ENCODE data around the gene BZW2. TPM values are rescaled to one million over a fixed set of nuclear protein-coding genes. Genes with fewer than 3 reads are reported as not detected.
A peak's percentile ranks its signal among the peaks of the same experiment; 100 is the strongest.
"Not testable (repeated sequence)": the region's sequence is repeated elsewhere in the genome, so short reads cannot be mapped to it uniquely, and the experiment has no call there.

Gene BZW2
- total RNA-seq, 1 experiment from 2014 or later, result 341 TPM

DNA sequence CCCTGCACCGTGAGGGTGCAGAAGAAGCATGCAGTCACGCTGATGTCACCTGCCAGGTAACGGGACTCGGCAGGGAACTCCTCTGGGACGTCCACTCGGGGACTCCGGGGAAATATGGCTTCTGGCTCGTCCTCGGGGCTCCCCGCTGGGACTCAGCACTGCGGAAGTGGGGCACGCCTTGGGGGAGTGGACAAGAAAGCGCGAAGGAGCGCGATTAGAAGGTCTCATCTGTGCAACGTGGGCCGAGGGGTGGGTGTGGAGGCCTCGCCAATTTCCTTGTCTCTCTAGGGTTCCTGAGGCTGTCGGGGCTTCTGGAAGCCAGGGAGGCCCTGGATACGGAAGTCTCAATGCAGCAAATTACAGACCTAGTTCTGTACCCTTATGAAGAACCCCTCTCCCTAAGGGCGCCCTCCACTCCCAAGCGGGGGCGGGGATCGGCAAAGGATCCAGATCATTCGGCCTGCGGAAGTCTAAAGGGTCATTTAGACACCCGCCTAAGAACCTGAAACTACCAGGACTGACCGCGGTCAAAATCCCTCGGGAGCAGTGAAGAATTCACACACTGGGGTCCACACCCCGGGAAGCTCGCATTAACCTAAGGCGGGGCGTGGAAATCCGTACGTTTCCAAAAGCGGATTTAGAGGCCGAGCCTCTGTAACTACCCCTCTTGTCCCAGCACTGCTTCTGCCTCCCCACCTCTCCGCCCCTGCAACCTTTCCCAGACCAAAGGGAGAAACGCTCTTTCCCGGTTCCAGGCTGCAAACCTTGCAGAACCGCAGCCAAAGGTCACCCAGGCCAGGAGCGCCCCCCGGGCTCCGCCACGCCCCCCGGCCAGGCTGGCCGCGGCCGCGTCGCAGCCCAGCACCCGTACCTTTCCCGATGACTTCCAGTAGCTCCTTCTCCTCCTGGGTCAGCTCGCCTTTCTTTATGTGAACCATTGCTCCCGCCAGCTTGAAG lies 1.1 kb upstream of the BZW2 start:
- DNase-seq (ENCODE audit: low spot score), result peak; percentile 70

DNA sequence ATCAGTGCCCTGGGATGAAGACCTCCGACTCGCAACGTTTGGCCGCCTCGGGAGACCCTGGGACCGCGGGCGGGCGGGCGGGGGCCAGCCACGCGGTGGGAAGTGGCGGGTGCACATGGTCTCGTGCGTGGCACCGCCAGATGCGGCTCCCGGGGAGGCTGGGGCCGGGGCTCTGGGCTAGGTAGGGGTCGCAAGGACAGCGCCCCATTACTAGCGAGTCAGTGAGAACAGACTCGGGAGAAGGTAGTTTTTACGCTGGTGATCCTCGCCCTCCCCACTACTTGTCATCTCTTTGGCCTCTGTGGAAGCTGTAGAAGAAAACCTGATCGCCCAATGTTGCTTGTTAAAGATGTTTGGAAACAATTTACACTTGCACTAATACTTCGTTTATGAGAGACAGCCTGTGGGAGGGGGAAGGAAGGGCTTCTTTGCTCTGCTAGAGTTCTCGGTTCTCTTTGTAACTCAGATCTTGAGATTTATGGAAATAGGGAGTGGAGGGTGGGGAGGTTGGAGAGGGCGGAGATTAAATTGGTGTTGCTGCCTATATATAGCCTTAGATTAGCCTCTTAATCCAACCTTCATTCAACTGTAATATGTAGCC lies 591 bp downstream of the BZW2 start:
- DNase-seq (ENCODE audit: low spot score), result peak; percentile 22

DNA sequence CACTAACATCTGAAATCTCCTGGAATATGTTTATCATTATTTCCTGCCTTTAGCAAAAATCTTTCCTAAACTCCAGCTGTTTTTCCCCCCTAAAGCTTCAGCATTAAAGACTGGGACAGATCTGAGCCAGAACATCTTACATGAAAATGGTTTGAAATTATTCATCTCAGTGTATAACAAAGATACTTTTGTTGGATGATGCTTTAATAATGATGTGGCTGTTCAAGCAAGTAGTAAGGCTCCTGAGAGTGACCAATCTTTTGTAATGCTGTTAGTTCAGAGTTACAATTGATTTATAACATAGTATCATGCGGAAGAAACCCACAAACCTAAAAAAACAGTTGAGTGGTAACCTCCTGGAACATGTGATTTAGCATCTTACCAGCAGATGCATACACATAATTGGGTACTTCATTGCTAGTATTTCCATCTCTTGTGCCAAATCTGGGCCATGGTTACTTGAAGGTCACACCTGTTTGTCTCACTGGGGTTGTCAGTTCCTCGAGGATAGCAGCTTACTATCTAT lies 1.5 kb downstream of the BZW2 start:
- no peak for DNase-seq (ENCODE audit: low spot score)

DNA sequence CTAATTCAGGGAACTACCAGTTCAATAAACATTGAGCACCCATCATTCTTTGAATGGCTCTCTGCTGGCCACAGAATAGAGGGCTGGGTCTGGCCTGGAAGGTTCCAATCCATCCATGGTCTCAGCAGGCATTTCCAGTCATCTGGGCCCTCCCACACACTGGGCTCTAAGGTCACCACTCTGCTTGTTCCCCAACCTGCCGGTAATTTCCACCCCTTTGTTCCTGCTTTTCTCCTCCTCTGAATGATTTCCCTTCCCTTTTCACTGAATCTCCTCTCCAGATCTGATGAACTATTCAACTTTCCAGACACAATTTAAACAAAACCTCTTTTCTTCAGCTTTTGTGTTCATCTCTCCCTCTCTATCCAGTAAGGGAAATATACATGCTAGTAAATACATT lies 2.6 kb downstream of the BZW2 start:
- DNase-seq (ENCODE audit: low spot score), result no peak

DNA sequence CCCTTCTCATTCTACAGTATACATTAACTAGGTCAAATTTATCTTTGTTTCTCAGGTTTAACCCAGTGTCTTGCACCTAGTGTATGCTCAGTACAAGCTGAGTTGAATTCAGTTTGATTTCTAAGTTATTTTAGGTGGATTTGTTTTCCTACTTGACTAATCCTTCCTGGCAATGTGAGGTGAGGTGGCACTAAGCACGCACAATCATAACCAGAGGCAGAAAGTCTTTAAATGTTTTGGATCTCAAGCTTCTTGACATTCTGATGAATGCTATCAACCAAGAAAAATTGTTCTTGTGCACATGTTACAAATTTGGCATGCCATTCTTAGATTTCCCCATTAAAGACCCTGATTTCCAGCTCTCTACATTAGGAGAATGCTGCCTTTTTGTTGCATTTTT lies 3.2 kb downstream of the BZW2 start:
- DNase-seq (ENCODE audit: low spot score), result no peak

DNA sequence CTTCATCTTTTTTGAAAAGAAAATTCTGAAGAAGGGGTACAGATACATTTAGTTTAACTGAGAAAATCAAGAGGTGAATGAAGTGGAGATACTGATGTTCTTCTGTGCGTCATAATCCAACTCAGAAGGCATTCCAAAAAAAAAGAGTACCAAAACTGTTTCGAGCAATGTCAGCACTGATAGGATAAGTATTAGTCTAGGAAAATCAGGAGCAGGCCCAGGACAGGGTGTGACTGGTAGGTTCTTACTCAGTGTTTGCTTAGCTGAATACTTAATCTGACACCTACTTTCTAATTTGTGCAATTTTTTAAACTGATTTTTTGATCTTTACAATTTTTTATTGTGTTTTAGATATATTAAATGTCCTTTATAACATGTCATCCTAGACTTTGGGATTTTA lies 4.3 kb downstream of the BZW2 start:
- DNase-seq (ENCODE audit: low spot score), result no peak

DNA sequence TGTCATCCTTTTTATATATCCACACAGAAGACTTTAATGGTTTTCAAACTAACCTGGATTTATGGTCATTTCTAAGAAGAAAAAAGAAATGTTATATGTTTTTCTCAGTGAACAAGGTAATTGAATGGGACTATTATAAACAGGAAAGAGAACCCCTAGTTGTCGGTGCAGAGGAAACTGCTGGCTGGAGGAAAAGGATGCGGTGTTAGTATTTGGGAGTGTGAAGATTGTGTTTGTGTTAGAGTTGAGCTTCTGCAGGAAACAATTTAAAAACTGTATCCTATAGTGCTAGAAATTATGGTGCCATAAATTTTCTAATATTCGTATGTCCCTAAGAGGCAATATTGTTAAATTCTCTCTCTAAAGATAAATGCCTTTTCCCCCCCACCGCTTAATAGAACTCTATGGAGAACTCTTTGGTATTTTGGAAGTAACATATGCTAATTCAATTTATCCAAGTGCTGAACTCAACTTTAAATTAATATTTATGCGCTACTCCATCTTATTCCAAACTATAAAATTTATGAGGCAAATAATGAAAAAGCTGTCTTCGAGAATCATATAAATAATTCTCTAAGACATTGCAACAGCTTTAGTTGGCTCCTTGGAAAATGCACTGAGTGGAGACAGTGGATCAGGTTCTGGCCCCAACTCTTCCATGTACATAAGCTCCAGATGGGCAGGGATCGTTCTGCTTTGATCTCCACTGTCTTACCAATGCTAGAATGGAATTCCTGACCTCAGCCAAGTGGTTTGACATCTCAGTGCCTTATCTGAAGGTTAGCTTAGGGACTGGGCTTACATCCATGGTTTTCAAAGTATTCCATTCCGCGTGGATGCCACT lies 5.6 kb downstream of the BZW2 start:
- DNase-seq (ENCODE audit: low spot score), result no peak

DNA sequence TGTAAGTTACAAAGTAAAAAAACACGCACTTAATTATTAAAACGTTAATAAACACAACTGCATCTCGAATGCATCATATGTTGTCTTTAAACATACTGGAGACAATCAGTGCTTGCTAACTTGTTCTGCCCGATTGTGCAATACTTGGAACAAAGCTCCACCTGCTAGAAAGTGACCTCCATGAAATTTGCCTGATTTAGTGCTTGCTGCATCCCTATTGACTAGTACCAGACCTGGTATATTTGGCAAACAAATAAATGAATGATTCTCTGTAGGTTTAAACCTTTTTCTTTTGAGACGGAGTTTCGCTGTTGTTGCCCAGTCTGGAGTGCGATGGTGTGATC lies 6.2 kb downstream of the BZW2 start:
- no peak for DNase-seq (ENCODE audit: low spot score)

DNA sequence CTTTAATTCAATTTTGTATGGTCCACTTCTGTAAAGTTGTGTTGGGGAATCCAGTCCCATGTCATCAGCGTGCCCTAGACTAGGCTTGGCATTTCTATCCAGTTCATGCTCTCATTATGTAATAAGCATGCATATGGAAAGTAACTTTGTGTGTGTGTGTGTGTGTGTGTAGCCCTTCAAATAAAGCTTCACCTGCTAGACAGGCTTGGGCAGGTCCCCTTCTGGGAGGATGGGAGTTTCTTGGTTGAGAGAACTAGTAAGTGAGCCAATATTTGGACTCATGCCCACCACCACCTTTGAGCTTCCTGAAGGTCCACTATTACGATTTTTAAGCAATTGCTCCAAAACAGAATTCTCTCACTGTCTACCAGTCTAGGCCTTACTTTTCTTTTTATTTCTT lies 6.9 kb downstream of the BZW2 start:
- DNase-seq (ENCODE audit: low spot score), result no peak

DNA sequence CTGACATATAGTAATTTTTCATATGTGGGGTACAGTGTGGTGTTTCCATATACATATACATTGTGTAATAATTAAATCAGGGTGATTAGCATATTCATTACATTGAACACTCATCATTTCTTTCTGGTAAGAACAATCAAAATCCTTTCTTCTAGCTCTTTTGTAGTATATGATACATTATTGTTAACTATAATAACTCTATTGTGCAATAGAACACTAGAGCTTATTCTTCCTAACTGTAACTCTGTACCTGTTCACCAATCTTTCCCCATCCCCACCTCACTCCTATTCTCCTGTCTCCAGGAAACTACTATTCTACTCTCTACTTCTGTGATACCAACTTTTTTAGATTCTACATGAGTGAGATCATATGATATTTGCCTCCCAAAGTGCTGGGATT lies 9.4 kb downstream of the BZW2 start:
- DNase-seq (ENCODE audit: low spot score), result no peak

DNA sequence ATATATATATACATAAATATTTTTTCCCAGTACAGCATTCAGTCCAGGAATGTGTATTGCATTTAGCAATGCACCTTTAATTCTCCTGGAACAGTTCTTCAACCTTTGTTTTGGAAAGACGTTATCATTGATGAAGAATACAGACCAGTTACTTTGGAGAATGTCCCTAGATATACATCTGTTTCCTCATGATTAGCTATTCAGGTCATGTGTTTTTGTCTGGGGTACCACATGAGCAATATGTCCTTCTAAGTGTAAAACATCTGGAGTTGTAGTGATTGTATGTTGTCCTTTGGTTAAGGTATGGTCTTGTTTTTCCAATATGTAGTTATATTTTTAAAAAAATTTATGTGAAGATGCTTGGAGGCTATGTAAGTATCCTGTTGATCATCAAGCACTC lies 10.2 kb downstream of the BZW2 start:
- no peak for DNase-seq (ENCODE audit: low spot score)

DNA sequence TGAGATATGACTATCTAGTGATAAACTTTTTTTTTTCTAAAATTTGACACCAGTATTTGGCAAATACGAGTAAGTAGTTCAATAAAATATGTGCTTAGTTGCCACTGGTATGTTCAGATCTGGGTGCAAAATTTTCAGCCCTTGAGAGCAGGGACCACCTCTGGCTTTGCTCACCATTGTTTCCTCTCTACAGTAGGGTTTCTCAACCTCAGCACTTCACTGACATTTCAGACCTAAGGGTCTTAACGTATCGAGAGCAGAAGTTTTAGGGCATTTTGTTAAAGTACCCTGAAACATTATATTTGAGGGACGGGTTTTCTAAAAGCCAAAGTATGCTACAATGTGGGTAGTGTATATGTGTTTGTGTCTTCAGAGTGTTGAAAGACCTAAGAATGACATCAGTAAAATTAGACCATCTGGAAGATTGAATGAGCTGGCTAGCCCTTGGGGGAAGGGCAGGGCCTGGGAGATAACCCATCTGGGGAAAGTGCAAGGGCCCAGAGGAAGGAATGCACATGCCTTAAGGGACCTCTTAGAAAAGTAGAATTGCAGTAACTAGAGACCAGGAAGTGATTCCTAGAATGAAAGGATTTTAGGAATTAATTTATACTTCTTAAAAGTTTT lies 11.8 kb downstream of the BZW2 start:
- DNase-seq (ENCODE audit: low spot score), result peak; percentile 91

DNA sequence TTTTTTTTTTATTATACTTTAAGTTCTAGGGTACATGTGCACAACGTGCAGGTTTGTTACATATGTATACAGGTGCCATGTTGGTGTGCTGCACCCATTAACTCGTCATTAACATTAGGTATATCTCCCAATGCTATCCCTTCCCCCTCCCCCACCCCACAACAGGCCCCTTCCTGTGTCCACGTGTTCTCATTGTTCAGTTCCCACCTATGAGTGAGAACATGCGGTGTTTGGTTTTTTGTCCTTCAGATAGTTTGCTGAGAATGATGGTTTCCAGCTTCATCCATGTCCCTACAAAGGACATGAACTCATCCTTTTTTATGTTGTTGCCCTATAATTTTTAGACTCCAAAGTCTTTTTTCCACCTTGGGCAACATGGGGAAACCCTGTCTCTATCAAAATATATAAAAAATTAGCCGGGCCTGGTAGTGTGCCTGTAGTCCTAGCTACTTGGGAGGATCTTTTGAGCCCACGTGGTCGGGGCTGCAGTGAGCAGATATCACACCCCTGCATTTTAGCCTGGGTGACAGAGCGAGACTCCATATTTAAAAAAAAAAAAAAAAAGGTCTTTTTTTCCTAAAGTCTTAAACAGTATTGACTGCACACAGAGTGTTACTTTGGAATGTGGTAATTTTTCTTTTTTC lies 14.0 kb downstream of the BZW2 start:
- not testable (repeated sequence) for DNase-seq (ENCODE audit: low spot score)

DNA sequence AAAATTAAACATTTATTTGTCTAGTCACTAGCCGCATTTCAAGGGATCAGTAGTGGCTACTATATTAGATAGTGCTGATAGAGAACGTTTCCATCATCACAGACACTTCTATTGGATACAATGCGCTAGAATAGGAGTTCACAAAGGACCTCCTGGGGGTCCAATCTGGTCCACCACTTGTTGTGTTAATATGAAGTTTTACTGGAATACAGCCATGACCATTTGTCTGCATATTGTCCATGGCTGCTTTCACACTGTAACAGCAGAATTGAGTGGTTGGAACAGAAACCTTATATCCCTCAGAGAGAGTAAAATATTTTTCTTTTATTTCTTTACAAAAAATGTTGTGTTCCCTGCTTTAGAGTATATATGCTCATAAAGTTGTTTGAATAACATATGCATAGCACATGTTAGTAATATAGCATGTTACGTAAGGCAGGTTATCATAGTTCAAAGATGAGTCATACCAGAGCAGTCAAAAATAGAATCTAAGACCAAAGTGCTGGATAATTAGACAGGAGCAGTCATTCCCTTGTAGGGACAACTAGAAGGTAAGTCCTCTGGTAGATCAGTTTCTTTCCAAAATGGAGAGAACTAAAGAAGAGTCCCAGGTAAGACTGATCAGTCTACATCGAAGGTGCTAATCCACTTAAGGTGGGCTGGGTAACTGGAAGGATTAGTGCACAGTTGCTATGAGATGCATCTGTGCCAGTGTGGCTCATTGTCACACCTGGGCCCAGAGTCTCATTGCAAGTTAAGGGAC lies 14.9 kb downstream of the BZW2 start:
- peak; percentile 93 for DNase-seq (ENCODE audit: low spot score)

DNA sequence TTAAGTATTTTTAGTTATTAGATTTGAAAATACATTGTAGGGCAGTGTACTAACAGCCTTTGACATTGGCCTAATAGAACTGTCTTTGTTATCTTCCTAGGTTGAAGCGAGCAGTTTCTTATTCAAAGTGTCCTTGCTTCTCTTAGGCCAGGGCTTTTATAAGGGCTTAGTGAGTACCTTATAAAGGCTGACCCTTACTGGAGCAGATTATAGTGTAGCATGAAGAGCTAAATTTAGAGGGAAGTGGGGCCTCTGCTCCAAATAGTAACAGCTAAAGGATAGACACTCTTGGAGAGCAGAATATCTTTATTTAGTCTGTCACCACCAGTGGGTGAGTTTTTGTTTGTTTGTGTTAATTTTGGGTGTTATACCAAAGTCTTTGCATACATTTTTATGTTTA lies 15.9 kb downstream of the BZW2 start:
- no peak for DNase-seq (ENCODE audit: low spot score)

DNA sequence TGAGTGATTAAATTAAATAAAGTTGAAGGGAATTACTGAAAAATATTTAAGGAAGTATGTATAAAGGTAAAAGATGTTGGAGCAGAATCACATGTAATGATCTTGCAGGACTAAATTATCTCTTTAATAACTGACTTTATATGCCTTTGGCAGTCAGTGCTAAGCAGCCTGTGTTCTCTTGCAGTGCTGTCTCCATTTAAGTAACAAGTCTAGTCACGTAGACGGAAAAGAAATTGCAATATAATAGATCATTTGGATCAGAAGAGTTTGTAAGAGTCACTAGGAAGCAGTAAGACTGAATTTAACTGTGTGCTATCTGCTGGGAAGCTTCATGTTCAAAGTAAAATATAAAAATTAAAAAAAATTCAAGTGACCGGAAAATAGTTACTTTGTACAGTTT lies 21.4 kb downstream of the BZW2 start:
- DNase-seq (ENCODE audit: low spot score), result no peak

DNA sequence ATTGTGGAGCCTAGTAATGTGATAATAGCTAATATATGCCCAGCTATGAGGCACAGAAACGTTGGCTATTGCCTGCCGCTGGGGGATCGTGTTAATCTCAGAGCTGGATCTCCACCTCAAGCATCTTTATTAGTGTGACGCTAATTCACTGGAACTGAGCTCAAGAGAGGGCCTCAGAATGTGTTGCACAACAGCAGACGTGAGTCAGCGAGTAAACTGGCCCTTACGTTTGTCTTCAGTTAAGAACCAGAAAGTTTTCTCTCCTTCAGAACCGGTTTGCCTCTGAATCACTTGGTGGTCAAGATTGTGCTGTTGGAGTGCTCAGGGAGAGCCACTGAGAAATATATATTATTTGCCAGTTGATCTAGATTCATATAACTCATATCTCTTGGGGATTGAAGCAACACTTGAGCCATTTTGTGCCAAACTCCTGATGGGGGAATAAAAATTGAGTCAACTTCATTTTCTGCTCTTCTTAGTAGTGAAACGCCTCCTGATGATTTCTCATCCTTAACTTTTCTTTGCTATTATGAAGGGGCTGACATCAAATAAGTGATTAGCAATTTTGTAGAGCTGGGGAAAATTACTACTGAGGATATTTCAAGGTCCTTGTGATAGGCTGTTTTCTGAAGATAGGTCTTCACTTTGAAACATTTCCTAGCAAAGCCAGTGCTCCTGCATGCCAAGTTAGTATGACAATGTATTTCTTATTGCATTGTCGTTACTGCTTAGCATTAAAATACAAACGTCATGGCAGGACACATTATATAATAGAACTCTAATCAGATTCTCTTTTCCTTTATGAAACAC lies 22.3 kb downstream of the BZW2 start:
- peak; percentile 100 for DNase-seq (ENCODE audit: low spot score)

DNA sequence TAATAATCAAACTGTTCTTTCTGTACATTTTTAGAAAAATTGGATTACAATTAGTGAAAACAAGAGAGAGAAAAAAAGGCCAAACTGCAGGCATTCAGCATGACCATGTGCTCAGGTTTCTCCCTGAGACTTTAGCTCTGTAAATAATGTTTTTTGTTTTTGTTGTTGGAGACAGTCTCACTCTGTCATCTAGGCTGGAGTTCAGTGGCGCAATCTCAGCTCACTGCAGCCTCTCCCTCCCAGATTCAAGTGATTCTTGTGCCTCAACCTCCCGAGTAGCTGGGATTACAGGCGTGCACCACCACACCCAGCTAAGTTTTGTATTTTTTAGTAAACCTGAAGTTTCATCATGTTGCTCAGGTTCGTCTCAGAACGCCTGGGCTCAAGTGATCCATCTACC lies 23.0 kb downstream of the BZW2 start:
- DNase-seq (ENCODE audit: low spot score), result no peak

DNA sequence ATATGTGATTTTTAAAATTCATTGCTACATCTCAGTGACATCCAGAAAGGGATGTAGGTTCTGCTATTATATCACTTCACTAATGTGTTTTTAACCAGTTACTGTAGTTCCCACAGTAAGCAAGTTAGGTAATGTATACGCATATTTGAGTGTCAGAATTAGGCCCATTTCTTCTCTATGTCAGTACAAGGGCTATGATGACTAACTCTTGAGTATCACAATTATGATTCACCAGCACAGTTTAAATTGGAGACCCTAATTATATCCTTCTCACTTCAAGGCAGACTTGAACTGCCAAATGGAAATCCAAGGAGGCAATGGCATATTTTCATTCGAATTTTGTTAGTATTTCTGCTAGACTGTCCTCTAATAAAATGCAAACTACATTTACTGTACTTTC lies 23.6 kb downstream of the BZW2 start:
- no peak for DNase-seq (ENCODE audit: low spot score)

DNA sequence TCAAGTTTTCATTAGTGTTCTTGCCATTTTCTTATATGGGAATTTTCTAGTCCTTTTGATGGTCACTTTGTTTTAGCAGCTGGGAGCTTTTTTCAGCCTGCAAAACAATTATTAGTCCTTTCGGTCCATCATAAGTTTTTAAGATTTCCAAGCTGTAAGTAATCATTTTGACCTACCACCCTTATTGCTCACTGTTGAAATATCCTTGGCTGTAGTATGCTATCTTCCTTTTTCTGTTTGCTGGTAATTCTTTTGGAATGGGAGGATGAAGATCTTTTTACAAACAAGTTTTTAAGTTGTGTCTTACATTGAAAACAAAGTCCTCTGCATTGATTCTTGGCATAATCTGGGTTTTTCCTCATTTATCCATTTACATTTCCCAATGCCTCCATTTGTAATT lies 24.0 kb downstream of the BZW2 start:
- DNase-seq (ENCODE audit: low spot score), result no peak
